Panc1 (cell line): ENCODE data around the gene TMX1.

Experiments used
- CTCF ChIP-seq: fragments of 450-650 bp; IDR thresholded peaks from 2 replicates; pipeline ENCODE4 v1.5.1; 2017; ENCODE audit warnings: mild to moderate bottlenecking
- POLR2AphosphoS5 ChIP-seq: IDR thresholded peaks from 2 replicates; pipeline ENCODE4 v1.6.1; 2012; ENCODE audit warnings: mild to moderate bottlenecking, low read depth, low read length, moderate library complexity
- SIN3A ChIP-seq: IDR thresholded peaks from 2 replicates; pipeline ENCODE4 v1.6.1; 2012; ENCODE audit warnings: low read depth, mild to moderate bottlenecking, low read length, moderate library complexity, borderline replicate concordance; ENCODE audit not compliant: insufficient read depth

- TF ChIP-seq CTCF (no peak), POLR2AphosphoS5 (no peak), SIN3A (no peak)
These were observed 18.2 kb downstream of the TMX1 start for GRCh38 chr14:51258280-51258679.
